IPS DF 4.7 (cell line): Measurements from ENCODE around the gene CHN2.

Experiments used
- DNase-seq: peaks from one replicate; pipeline ENCODE4 v3.0.0-alpha.2; 2013; ENCODE audit warnings: low spot score; ENCODE audit errors: extremely low read depth

CHN2 gene

GRCh38 chr7:29308424-29308823 is 113.8 kb downstream of the CHN2 start:
- no peak for DNase-seq

- DNase-seq, result no peak
Measured at GRCh38 chr7:29309041-29309854, 114.7 kb downstream of the CHN2 start.

GRCh38 chr7:29310625-29311024 is 116.0 kb downstream of the CHN2 start:
- DNase-seq, result no peak

- DNase-seq, result no peak
Measured at GRCh38 chr7:29311314-29311713, 116.7 kb downstream of the CHN2 start.

- no peak for DNase-seq
Measured at GRCh38 chr7:29314148-29314547, 119.6 kb downstream of the CHN2 start.

GRCh38 chr7:29315122-29315891 is 120.7 kb downstream of the CHN2 start:
- DNase-seq, result no peak

- no peak for DNase-seq
Measured at GRCh38 chr7:29315892-29316270, 121.3 kb downstream of the CHN2 start.

- DNase-seq, result no peak
Measured at GRCh38 chr7:29316926-29317325, 122.4 kb downstream of the CHN2 start.

- no peak for DNase-seq
Measured at GRCh38 chr7:29318853-29319718, 124.5 kb downstream of the CHN2 start.

GRCh38 chr7:29319719-29320521 is 125.3 kb downstream of the CHN2 start:
- no peak for DNase-seq

GRCh38 chr7:29320577-29320976 is 126.0 kb downstream of the CHN2 start:
- no peak for DNase-seq

- no peak for DNase-seq
Measured at GRCh38 chr7:29322023-29322712, 127.6 kb downstream of the CHN2 start.

GRCh38 chr7:29325476-29325875 is 130.9 kb downstream of the CHN2 start:
- no peak for DNase-seq

- no peak for DNase-seq
Measured at GRCh38 chr7:29326864-29327263, 132.3 kb downstream of the CHN2 start.

- DNase-seq, result no peak
Measured at GRCh38 chr7:29327455-29327854, 132.9 kb downstream of the CHN2 start.

GRCh38 chr7:29328045-29328444 is 133.5 kb downstream of the CHN2 start:
- DNase-seq, result no peak

GRCh38 chr7:29328811-29329210 is 134.2 kb downstream of the CHN2 start:
- DNase-seq, result no peak

- DNase-seq, result no peak
Measured at GRCh38 chr7:29329686-29330085, 135.1 kb downstream of the CHN2 start.

GRCh38 chr7:29330136-29330535 is 135.6 kb downstream of the CHN2 start:
- no peak for DNase-seq

- no peak for DNase-seq
Measured at GRCh38 chr7:29331163-29331562, 136.6 kb downstream of the CHN2 start.
